IMR-90 (cell line): Measurements from ENCODE around the gene SDR39U1. TPM values are rescaled to one million over a fixed set of nuclear protein-coding genes. Genes with fewer than 3 reads are reported as not detected.

Source experiments
- CEBPB ChIP-seq: IDR thresholded peaks from 2 replicates; pipeline ENCODE4 v1.6.1; 2012; ENCODE audit warnings: low read depth, low read length, improper control_type of control experiment
- CTCF ChIP-seq: conservative IDR thresholded peaks from 2 replicates; pipeline ENCODE4 v1.5.1; 2012; ENCODE audit warnings: mild to moderate bottlenecking, low read depth, low read length, improper control_type of control experiment
- RFX5 ChIP-seq: IDR thresholded peaks from 2 replicates; pipeline ENCODE4 v1.8.0; 2012; ENCODE audit warnings: low read depth, mild to moderate bottlenecking, low read length, moderate library complexity
- polyA plus RNA-seq, 3 experiments: library from polyadenylated mRNA; depleted of rRNA; stranded (reverse); fragments of >200 nt; gene quantifications; 2 replicates each; pipeline ENCODE4 v1.2.3, GENCODE V29; 2012; ENCODE audit warnings: low replicate concordance in 1 of 3
- total RNA-seq: library from RNA; depleted of rRNA; stranded (reverse); fragments of >200 nt; gene quantifications from 2 replicates; pipeline ENCODE4 v1.2.3, GENCODE V29; 2012

SDR39U1 gene
- total and polyA plus RNA-seq, 2 of the 4 experiments (the other 2 are of a cell fraction), result 7.5 to 46.3 TPM

GRCh38 chr14:24429395-24430142 is 13.0 kb downstream of the SDR39U1 start, which contains the start of the genes CBLN3 and KHNYN (continued):
- TF ChIP-seq CTCF (no peak), RFX5 (no peak), CEBPB (no peak)
